H1 (cell line): ENCODE data around the gene CAMTA2. TPM values are rescaled to one million over a fixed set of nuclear protein-coding genes. Genes with fewer than 3 reads are reported as not detected.

ENCODE experiments used
- CTCF ChIA-PET: fragments of 300-600 bp; sonication (Branson Sonifier 250); formaldehyde crosslinking; loops from one replicate; lab custom pipeline; 2021; ENCODE audit not compliant: partially characterized antibody; lab: Charles Lee
- POLR2A ChIA-PET: fragments of 300-600 bp; sonication (Branson Sonifier 250); formaldehyde crosslinking; loops from one replicate; lab custom pipeline; 2021; ENCODE audit warnings: inconsistent platforms; ENCODE audit not compliant: partially characterized antibody; lab: Charles Lee
- DNase-seq, 2 experiments: peaks; one replicate each; pipeline versions ENCODE4 v3.0.0 to v3.0.0-alpha.2; 2010 to 2022; ENCODE audit warnings: low spot score in 2 of 2, low read depth in 1 of 2, mixed read lengths in 1 of 2
- FAIRE-seq: peaks from 2 replicates; lab custom pipeline; 2011; peaks lifted over from hg19 to GRCh38; lab: Jason Lieb, UNC
- H2AFZ ChIP-seq: 2 replicates; pipeline ENCODE4 v1.8.1; 2012; ENCODE audit warnings: low read length, inconsistent platforms
- H2AK5ac ChIP-seq: 2 replicates; pipeline ENCODE4 v1.6.1; 2013; ENCODE audit warnings: low read depth, low read length
- H2BK120ac ChIP-seq: replicated peaks from 2 replicates; pipeline ENCODE3; 2013; ENCODE audit warnings: low read depth, low read length, inconsistent platforms
- H2BK12ac ChIP-seq: 2 replicates; pipeline ENCODE4 v1.6.1; 2013; ENCODE audit warnings: low read depth, low read length
- H2BK15ac ChIP-seq: 2 replicates; pipeline ENCODE4 v1.6.1; 2013; ENCODE audit warnings: low read length
- H2BK20ac ChIP-seq: 2 replicates; pipeline ENCODE4 v1.6.1; 2013; ENCODE audit warnings: low read length
- H2BK5ac ChIP-seq: 2 replicates; pipeline ENCODE4 v1.6.1; 2013; ENCODE audit warnings: low read depth, low read length
- H3K14ac ChIP-seq: 2 replicates; pipeline ENCODE4 v1.6.1; 2013; ENCODE audit warnings: inconsistent platforms; ENCODE audit not compliant: insufficient read length
- H3K18ac ChIP-seq: 2 replicates; pipeline ENCODE4 v1.6.1; 2013; ENCODE audit warnings: low read length; ENCODE audit errors: extremely low read depth
- H3K23ac ChIP-seq: 2 replicates; pipeline ENCODE4 v1.6.1; 2013; ENCODE audit warnings: inconsistent platforms; ENCODE audit not compliant: insufficient read length
- H3K23me2 ChIP-seq: 2 replicates; pipeline ENCODE4 v1.6.1; 2013; ENCODE audit warnings: low read depth, low read length
- H3K27ac ChIP-seq: 2 replicates; pipeline ENCODE4 v1.6.1; 2011; ENCODE audit warnings: low read depth, low read length, inconsistent platforms
- H3K27me3 ChIP-seq, 4 experiments: replicated peaks in 1 of 4; 1 replicate in 1 of 4; 2 replicates in 3 of 4; pipeline versions ENCODE4 v1.6.1 to v1.8.1; 2011 to 2013; ENCODE audit warnings: low read length in 3 of 4, mild to moderate bottlenecking in 3 of 4, inconsistent platforms in 2 of 4, mixed read lengths in 2 of 4, moderate library complexity in 1 of 4; ENCODE audit not compliant: control insufficient read depth in 3 of 4, insufficient read depth in 3 of 4; ENCODE audit errors: extremely low read depth in 1 of 4
- H3K36me3 ChIP-seq, 4 experiments: 2 replicates each; pipeline versions ENCODE4 v1.6.1 to v1.8.1; 2011 to 2013; ENCODE audit warnings: mild to moderate bottlenecking in 4 of 4, low read length in 3 of 4, moderate library complexity in 2 of 4, control low read depth in 1 of 4, inconsistent platforms in 1 of 4; ENCODE audit not compliant: insufficient read depth in 4 of 4, control insufficient read depth in 2 of 4
- H3K4ac ChIP-seq: replicated peaks from 2 replicates; pipeline ENCODE3; 2013; ENCODE audit warnings: low read length, low read depth, mixed read lengths, inconsistent platforms; ENCODE audit not compliant: insufficient read length
- H3K4me1 ChIP-seq, 4 experiments: replicated peaks in 1 of 4; 1 replicate in 1 of 4; 2 replicates in 3 of 4; pipeline versions ENCODE4 v1.6.1 to v1.8.1; 2011 to 2013; ENCODE audit warnings: low read length in 3 of 4, inconsistent platforms in 2 of 4, mixed read lengths in 1 of 4; ENCODE audit not compliant: insufficient read depth in 4 of 4, control insufficient read depth in 3 of 4
- H3K4me2 ChIP-seq, 2 experiments: 2 replicates each; pipeline versions ENCODE4 v1.6.1 to v1.8.1; 2011 to 2013; ENCODE audit warnings: low read depth in 2 of 2, low read length in 2 of 2, control low read depth in 1 of 2, inconsistent platforms in 1 of 2, mild to moderate bottlenecking in 1 of 2; ENCODE audit not compliant: insufficient read depth in 1 of 2
- H3K4me3 ChIP-seq, 4 experiments: fragments of 200-600, 300-600 bp in 1 of 4; sonication (generic), shearing (Covaris generic), sonication (Bioruptor Twin) in 1 of 4; 2 replicates each; pipeline versions ENCODE4 v1.5.1 to v1.8.1; 2011 to 2016; ENCODE audit warnings: low read length in 4 of 4, low read depth in 3 of 4, control low read depth in 2 of 4, inconsistent platforms in 2 of 4, mild to moderate bottlenecking in 2 of 4, mixed read lengths in 1 of 4, moderate library complexity in 1 of 4; ENCODE audit not compliant: insufficient read depth in 2 of 4; ENCODE audit errors: extremely low read depth in 1 of 4
- H3K56ac ChIP-seq: replicated peaks from 2 replicates; pipeline ENCODE3; 2013; ENCODE audit warnings: low read depth, mild to moderate bottlenecking, mixed read lengths, low read length, inconsistent platforms; ENCODE audit not compliant: insufficient read length
- H3K79me1 ChIP-seq: 2 replicates; pipeline ENCODE4 v1.6.1; 2013; ENCODE audit warnings: low read depth, low read length, control low read depth
- H3K79me2 ChIP-seq, 2 experiments: 2 replicates each; pipeline versions ENCODE4 v1.6.1 to v1.8.1; 2012 to 2013; ENCODE audit warnings: low read length in 2 of 2, mild to moderate bottlenecking in 2 of 2, inconsistent platforms in 1 of 2; ENCODE audit not compliant: insufficient read depth in 2 of 2, control insufficient read depth in 1 of 2
- H3K9ac ChIP-seq, 4 experiments: replicated peaks in 1 of 4; 1 replicate in 1 of 4; 2 replicates in 3 of 4; pipeline versions ENCODE4 v1.6.1 to v1.8.1; 2011 to 2013; ENCODE audit warnings: low read depth in 3 of 4, low read length in 3 of 4, control low read depth in 2 of 4, mild to moderate bottlenecking in 2 of 4, moderate library complexity in 2 of 4, inconsistent platforms in 1 of 4; ENCODE audit errors: extremely low read depth in 1 of 4
- H3K9me3 ChIP-seq, 2 experiments: 2 replicates each; pipeline versions ENCODE4 v1.6.1 to v1.8.1; 2012 to 2013; ENCODE audit warnings: mild to moderate bottlenecking in 2 of 2, moderate library complexity in 2 of 2, control low read depth in 1 of 2, inconsistent platforms in 1 of 2, low read depth in 1 of 2, low read length in 1 of 2, mixed read lengths in 1 of 2; ENCODE audit not compliant: insufficient read depth in 2 of 2
- H4K20me1 ChIP-seq, 2 experiments: replicated peaks in 1 of 2; 2 replicates each; pipeline versions ENCODE3 to v1.8.1; 2011 to 2013; ENCODE audit warnings: inconsistent platforms in 2 of 2, low read length in 2 of 2, mild to moderate bottlenecking in 1 of 2; ENCODE audit not compliant: insufficient read depth in 2 of 2, control insufficient read depth in 1 of 2
- H4K5ac ChIP-seq: 2 replicates; pipeline ENCODE4 v1.6.1; 2013; ENCODE audit warnings: low read length, low read depth, mixed read lengths, inconsistent platforms; ENCODE audit not compliant: insufficient read length
- H4K8ac ChIP-seq: 2 replicates; pipeline ENCODE4 v1.8.0; 2013; ENCODE audit warnings: mild to moderate bottlenecking, moderate library complexity, low read length, inconsistent platforms; ENCODE audit not compliant: insufficient read depth; ENCODE audit errors: extremely low read depth
- H4K91ac ChIP-seq: replicated peaks from 2 replicates; pipeline ENCODE3; 2013; ENCODE audit warnings: low read length, mixed read lengths, inconsistent platforms; ENCODE audit not compliant: insufficient read length
- GABPA ChIP-seq: IDR thresholded peaks from 2 replicates; pipeline ENCODE4 v1.6.1; 2011; ENCODE audit warnings: mild to moderate bottlenecking, low read length, moderate library complexity, borderline replicate concordance; ENCODE audit not compliant: insufficient read depth
- HDAC2 ChIP-seq, 2 experiments: fragments of 300-600 bp in 1 of 2; sonication (generic) in 1 of 2; IDR thresholded peaks; 2 replicates each; pipeline ENCODE4 v1.6.1; 2011 to 2012; ENCODE audit warnings: low read depth in 2 of 2, low read length in 2 of 2, mild to moderate bottlenecking in 2 of 2, moderate library complexity in 2 of 2, borderline replicate concordance in 1 of 2, inconsistent platforms in 1 of 2
- KDM1A ChIP-seq: fragments of 200-600, 300-600 bp; sonication (generic); IDR thresholded peaks from 2 replicates; pipeline ENCODE4 v1.7.1; 2016; ENCODE audit warnings: mild to moderate bottlenecking, low read length, borderline replicate concordance
- KDM5A ChIP-seq: fragments of 200-600 bp; IDR thresholded peaks from 2 replicates; pipeline ENCODE4 v1.7.1; 2012; ENCODE audit warnings: mild to moderate bottlenecking, low read length, inconsistent platforms, mixed read lengths
- SAP30 ChIP-seq: fragments of 300-600 bp; sonication (generic); IDR thresholded peaks from 2 replicates; pipeline ENCODE4 v1.7.1; 2012; ENCODE audit warnings: low read length, moderate library complexity, mild to moderate bottlenecking, inconsistent platforms; ENCODE audit not compliant: insufficient read depth, insufficient replicate concordance
- SIN3A ChIP-seq, 2 experiments: IDR thresholded peaks in 1 of 2; conservative IDR thresholded peaks in 1 of 2; 2 replicates each; pipeline ENCODE4 v1.6.1; 2011 to 2012; ENCODE audit warnings: low read length in 2 of 2, improper control_type of control experiment in 1 of 2, low read depth in 1 of 2, mild to moderate bottlenecking in 1 of 2
- SP2 ChIP-seq: IDR thresholded peaks from 2 replicates; pipeline ENCODE4 v1.6.1; 2012; ENCODE audit warnings: mild to moderate bottlenecking, low read length, inconsistent platforms
- TAF1 ChIP-seq: IDR thresholded peaks from 2 replicates; pipeline ENCODE4 v1.6.1; 2011; ENCODE audit warnings: mild to moderate bottlenecking, low read depth, low read length
- TAF7 ChIP-seq: optimal IDR thresholded peaks from 2 replicates; pipeline ENCODE3; 2011; ENCODE audit warnings: low read depth, mild to moderate bottlenecking, inconsistent platforms, low read length, moderate library complexity, borderline replicate concordance
- WGBS, 2 experiments: shearing (Covaris generic) in 1 of 2; methylation state at CpG; one replicate each; pipeline versions ENCODE4 v1.1.6 to v1.1.7; 2013 to 2015; ENCODE audit warnings: low lambda C conversion rate in 2 of 2, mixed read lengths in 2 of 2, inconsistent platforms in 1 of 2, low coverage in 1 of 2, missing lambda C conversion rate in 1 of 2; ENCODE audit not compliant: insufficient replicate concordance in 2 of 2, insufficient coverage in 1 of 2, insufficient read length in 1 of 2; ENCODE audit errors: extremely low coverage in 1 of 2, missing lambda C conversion rate in 1 of 2; 5-methylcytosine and 5-hydroxymethylcytosine counted together
- polyA plus RNA-seq, 7 experiments: library from polyadenylated mRNA; depleted of rRNA in 3 of 7; stranded (reverse) in 5 of 7; unstranded in 2 of 7; fragments of >200 nt in 5 of 7; fragments of 200-250 nt in 2 of 7; gene quantifications; 1 replicate in 5 of 7; 2 replicates in 1 of 7; 4 replicates in 1 of 7; pipeline versions ENCODE4 v1.2.1 to v1.2.3, GENCODE V29; 2011 to 2013; ENCODE audit warnings: missing spikeins in 2 of 7, mixed read lengths in 2 of 7
- total RNA-seq: library from RNA; stranded (reverse); fragmentation: NEBNext Ultra II Directional; extraction: Animal tissue kit (Norgen Biotek cat#: 25700); gene quantifications from 2 replicates; pipeline ENCODE4 v1.2.1, GENCODE V29; 2021

CAMTA2 gene
- total and polyA plus RNA-seq, 2 of the 8 experiments (the other 6 are each of a cell fraction or from before 2014, with no cell fraction given) = 5.5 to 12.0 TPM

DNA sequence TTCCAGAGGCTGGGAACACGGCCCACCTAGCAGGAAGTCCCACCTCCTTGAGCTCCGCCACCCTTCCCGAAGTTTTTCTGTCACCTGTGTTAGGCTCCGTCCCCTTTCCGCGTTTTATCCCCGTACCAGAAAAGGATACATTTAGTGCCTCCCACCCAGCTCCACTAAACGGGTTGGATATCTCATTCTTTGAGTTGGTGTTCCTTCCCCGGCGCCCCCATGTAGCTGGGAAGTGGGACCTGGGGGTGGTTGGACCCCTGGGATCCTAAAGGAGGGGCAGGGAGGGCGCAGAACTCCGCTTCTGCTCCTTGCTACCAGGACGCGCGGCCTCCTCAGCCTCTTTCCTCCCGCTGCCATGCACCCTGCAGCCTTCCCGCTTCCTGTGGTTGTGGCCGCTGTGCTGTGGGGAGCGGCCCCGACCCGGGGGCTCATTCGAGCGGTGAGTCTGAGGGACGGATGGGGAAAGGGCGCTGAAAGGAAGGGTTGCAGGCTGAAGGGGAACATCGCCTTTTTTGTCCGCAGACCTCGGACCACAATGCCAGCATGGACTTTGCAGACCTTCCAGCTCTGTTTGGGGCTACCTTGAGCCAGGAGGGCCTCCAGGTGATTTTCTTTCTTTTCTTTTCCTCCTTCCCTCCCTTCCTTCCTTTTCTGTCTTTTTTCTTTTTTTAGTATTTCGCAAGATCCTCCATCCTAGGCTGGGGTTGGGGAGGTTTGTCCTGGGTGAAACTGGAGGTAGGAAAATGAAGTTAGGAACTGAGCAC is 46.7 kb downstream of the CAMTA2 start:
- Histone ChIP-seq H3K14ac (no peak overlapping the region), H4K20me1 (peaks cover 4 to 11% of the 10 kb centered on the region in 2 experiments), H2BK5ac (peak overlapping the region; percentile 97), H2AK5ac (0 out of 2 replicates have a peak overlapping the region, but pooled peaks have one; percentile 28), H3K27ac (peak overlapping the region; percentile 88), H3K4me3 (peak overlapping the region; percentile 85 to 94 (median 90)), H4K8ac (peak overlapping the region; percentile 76; the same call in 1 of the 2 replicates), H4K91ac (no peak overlapping the region), H2BK120ac (no peak overlapping the region), H3K23me2 (peaks cover 19% of the 10 kb centered on the region), H2BK12ac (no peak overlapping the region), H3K4ac (peak overlapping the region; percentile 16), H2BK20ac (no peak overlapping the region), H3K9me3 (no peaks in the 10 kb centered on the region), H3K79me2 (peaks cover 0 to 45% of the 10 kb centered on the region in 2 experiments; a peak in 3 of 4 replicates), H3K36me3 (peaks cover 20 to 42% (median 30%) of the 10 kb centered on the region in 4 experiments), H2AFZ (no peak overlapping the region), H3K23ac (no peak overlapping the region), H3K9ac (peak overlapping the region; percentile 82 to 99 (median 92)), H3K4me2 (peak overlapping the region; percentile 93 to 96), H2BK15ac (no peak overlapping the region), H3K4me1 (peaks cover 0 to 11% (median 6%) of the 10 kb centered on the region in 4 experiments; a peak in 5 of 7 replicates), H3K56ac (no peak overlapping the region), H3K18ac (peak overlapping the region; percentile 55; the same call in 1 of the 2 replicates), H3K27me3 (no peaks in the 10 kb centered on the region), H3K79me1 (peaks cover 9% of the 10 kb centered on the region), H4K5ac (no peak overlapping the region)
- WGBS, 2 experiments = 6% methylated on average over 29 of the region's 29 CpGs; no CpG with 5 or more reads in 1 of the 2 experiments
- FAIRE-seq (peak; percentile 39), DNase-seq (no peak)
- ChIA-PET POLR2A (interaction anchor here (0.7 to 27.4 kb wide), 20 partner anchors 8 to 231 kb away, joined by 3 to 987 read pairs (median 8); partner anchors contain the start of genes ARRB2, C17orf107, CAMTA2 and CHRNE), CTCF (interaction anchor here (0.8 to 5.9 kb wide), 6 partner anchors 9 to 59 kb away, joined by 3 to 26 read pairs (median 4); no protein-coding TSS in a partner anchor)
- peak; percentile 34 for TF ChIP-seq TAF7
- peak; percentile 92; the same call in 1 of the 2 replicates for TF ChIP-seq GABPA
- 0 out of 4 replicates have a peak, but pooled peaks of 1 of the 2 experiments have one; percentile 2 for TF ChIP-seq HDAC2 (IDR thresholded peaks at IDR 0.05; ENCODE audit: borderline replicate concordance in 1 of 2, low read depth in 2 of 2, low read length in 2 of 2)
- TF ChIP-seq SIN3A (conservative IDR thresholded peaks at IDR 0.05 in 1 of 2, IDR thresholded peaks at IDR 0.05 in 1 of 2; ENCODE audit: low read depth in 1 of 2, low read length in 2 of 2) = 0 out of 4 replicates have a peak, but pooled peaks of 1 of the 2 experiments have one; percentile 16
- no peak for TF ChIP-seq SP2
- peak; percentile 14; the same call in 1 of the 2 replicates for TF ChIP-seq TAF1
- TF ChIP-seq KDM5A = 0 out of 2 replicates have a peak, but pooled peaks have one; percentile 29
- TF ChIP-seq SAP30 = peak; percentile 77
- no peak for TF ChIP-seq KDM1A
